GM13976 (cell line): ENCODE results near the gene NBPF15.
"Not testable (repeated sequence)": the region's sequence is repeated elsewhere in the genome, so short reads cannot be mapped to it uniquely, and the experiment has no call there.

ENCODE experiments used
- DNase-seq: peaks from one replicate; pipeline ENCODE4 v3.0.0; 2012; ENCODE audit warnings: low spot score
- in situ Hi-C: fragments of 300-500 bp; cut with MboI; formaldehyde crosslinking; loops from one replicate; pipeline ENCODE4 v1.12.0; 2022; ENCODE audit warnings: low sequenced_read_pairs, mixed read lengths, inconsistent platforms; ENCODE audit not compliant: unreplicated experiment

NBPF15 gene

GRCh38 chr1:144412068-144412471 lies 49.4 kb downstream of the NBPF15 start:
- DNase-seq, in situ Hi-C loops: not testable (repeated sequence)

- DNase-seq, in situ Hi-C loops: not testable (repeated sequence)
Measured at GRCh38 chr1:144402807-144403206, 58.7 kb downstream of the NBPF15 start.

- in situ Hi-C loops, DNase-seq: not testable (repeated sequence)
Measured at GRCh38 chr1:144371651-144372050, 89.8 kb downstream of the NBPF15 start.
